ENCODE data around the gene FKBP15.

DNA sequence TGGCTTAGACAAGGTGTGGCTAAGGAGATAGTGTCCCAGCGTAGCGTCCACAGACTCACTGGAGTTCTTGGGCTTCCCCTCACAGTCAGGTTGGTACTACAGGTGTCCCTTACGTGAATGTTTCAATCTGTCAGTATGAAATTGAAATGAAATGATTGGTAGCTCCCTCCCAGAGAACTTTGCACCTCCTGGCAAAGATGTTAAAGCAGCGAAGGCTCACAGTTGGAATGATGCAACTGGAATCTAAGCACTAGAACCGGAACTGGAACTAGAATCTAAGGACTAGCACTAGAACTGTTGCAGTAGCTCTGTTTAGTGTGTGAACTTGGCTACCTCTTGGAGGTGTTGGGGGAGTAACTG, 1.4 kb upstream of the FKBP15 start:
- TF ChIP-seq POLR2A (IDR thresholded peaks at IDR 0.05) (no peak), CTCF (IDR thresholded peaks at IDR 0.05) (no peak)

All from uterus (tissue), 2 donors.